Measurements from ENCODE around the gene BIRC7. TPM values are rescaled to one million over a fixed set of nuclear protein-coding genes. Genes with fewer than 3 reads are reported as not detected.
"Not testable (repeated sequence)": the region's sequence is repeated elsewhere in the genome, so short reads cannot be mapped to it uniquely, and the experiment has no call there.

BIRC7 gene
- total RNA-seq, 1 experiment from 2014 or later, result 1.3 TPM

GRCh38 chr20:63206878-63207277 is 28.8 kb upstream of the BIRC7 start:
- DNase-seq (ENCODE audit: low spot score), result peak; percentile 63

GRCh38 chr20:63208346-63208909 is 27.3 kb upstream of the BIRC7 start:
- DNase-seq (ENCODE audit: low spot score), result no peak

- no peak for DNase-seq (ENCODE audit: low spot score)
Measured at GRCh38 chr20:63210011-63210605, 25.6 kb upstream of the BIRC7 start.

GRCh38 chr20:63212393-63212730 is 23.3 kb upstream of the BIRC7 start:
- DNase-seq (ENCODE audit: low spot score), result no peak

- DNase-seq (ENCODE audit: low spot score), result no peak
Measured at GRCh38 chr20:63212792-63213191, 22.9 kb upstream of the BIRC7 start.

- DNase-seq (ENCODE audit: low spot score), result no peak
Measured at GRCh38 chr20:63214514-63214913, 21.2 kb upstream of the BIRC7 start.

GRCh38 chr20:63215101-63216040 is 20.3 kb upstream of the BIRC7 start:
- DNase-seq (ENCODE audit: low spot score), result peak; percentile 76

- DNase-seq (ENCODE audit: low spot score), result peak; percentile 99
Measured at GRCh38 chr20:63216041-63216848, 19.5 kb upstream of the BIRC7 start, which contains the start of gene YTHDF1. Gene YTHDF1, minus strand, starts transcription at chr20:63216131. Its CDS starts 239 bp downstream, at chr20:63215892.

GRCh38 chr20:63216849-63217471 is 18.7 kb upstream of the BIRC7 start:
- peak; percentile 49 for DNase-seq (ENCODE audit: low spot score)

GRCh38 chr20:63217706-63218105 is 18.0 kb upstream of the BIRC7 start:
- DNase-seq (ENCODE audit: low spot score), result no peak

GRCh38 chr20:63218701-63219446 is 16.8 kb upstream of the BIRC7 start:
- DNase-seq (ENCODE audit: low spot score), result no peak

GRCh38 chr20:63219447-63219821 is 16.3 kb upstream of the BIRC7 start:
- no peak for DNase-seq (ENCODE audit: low spot score)

GRCh38 chr20:63219866-63220521 is 15.7 kb upstream of the BIRC7 start:
- DNase-seq (ENCODE audit: low spot score), result no peak

GRCh38 chr20:63220696-63221399 is 14.9 kb upstream of the BIRC7 start:
- DNase-seq (ENCODE audit: low spot score), result no peak

- DNase-seq (ENCODE audit: low spot score), result not testable (repeated sequence)
Measured at GRCh38 chr20:63221400-63222053, 14.2 kb upstream of the BIRC7 start.

GRCh38 chr20:63222541-63222940 is 13.2 kb upstream of the BIRC7 start:
- peak; percentile 31 for DNase-seq (ENCODE audit: low spot score)

- DNase-seq (ENCODE audit: low spot score), result peak; percentile 78
Measured at GRCh38 chr20:63223121-63223825, 12.4 kb upstream of the BIRC7 start.

- DNase-seq (ENCODE audit: low spot score), result no peak
Measured at GRCh38 chr20:63223826-63224207, 11.9 kb upstream of the BIRC7 start.

All from HT-29 (cell line).